CD14-positive monocyte (primary cell): ENCODE measurements around the gene FAM8A1. TPM values are rescaled to one million over a fixed set of nuclear protein-coding genes. Genes with fewer than 3 reads are reported as not detected.

Experiments
- DNase-seq, 3 donors: peaks; one replicate each; pipeline ENCODE4 v3.0.0-alpha.2; 2011 to 2022
- H2AFZ ChIP-seq: 2 replicates; pipeline ENCODE4 v1.6.0; 2012; ENCODE audit warnings: mild to moderate bottlenecking, low read depth, low read length, inconsistent platforms; ENCODE audit not compliant: insufficient read depth, poor library complexity, severe bottlenecking
- H3K27ac ChIP-seq, 2 donors: 1 replicate in 1 of 2; 2 replicates in 1 of 2; pipeline ENCODE4 v1.5.1; 2012 to 2013; ENCODE audit warnings: low read length in 2 of 2, control low read depth in 1 of 2, inconsistent platforms in 1 of 2, low read depth in 1 of 2, mild to moderate bottlenecking in 1 of 2
- H3K27me3 ChIP-seq, 2 donors: one replicate each; pipeline versions ENCODE4 v1.6.0 to v1.6.1; 2011 to 2013; ENCODE audit warnings: low read length in 2 of 2; ENCODE audit not compliant: control insufficient read depth in 2 of 2, insufficient read depth in 2 of 2
- H3K36me3 ChIP-seq, 2 donors: replicated peaks in 1 of 2; 1 replicate in 1 of 2; 2 replicates in 1 of 2; pipeline versions ENCODE4 v1.5.1 to v1.6.1; 2012 to 2013; ENCODE audit warnings: low read length in 2 of 2, control low read depth in 1 of 2, inconsistent platforms in 1 of 2, mild to moderate bottlenecking in 1 of 2; ENCODE audit not compliant: insufficient read depth in 2 of 2, control insufficient read depth in 1 of 2
- H3K4me1 ChIP-seq, 2 donors: 1 replicate in 1 of 2; 2 replicates in 1 of 2; pipeline versions ENCODE4 v1.5.1 to v1.6.1; 2012 to 2013; ENCODE audit warnings: low read length in 2 of 2, control low read depth in 1 of 2, inconsistent platforms in 1 of 2, mild to moderate bottlenecking in 1 of 2, moderate library complexity in 1 of 2; ENCODE audit not compliant: insufficient read depth in 2 of 2, control insufficient read depth in 1 of 2
- H3K4me2 ChIP-seq: replicated peaks from 2 replicates; pipeline ENCODE3; 2012; ENCODE audit warnings: low read length, moderate library complexity, mild to moderate bottlenecking; ENCODE audit not compliant: poor library complexity, severe bottlenecking; ENCODE audit errors: extremely low read depth
- H3K4me3 ChIP-seq, 3 experiments: fragments of 200-600 bp in 1 of 3; sonication (generic) in 1 of 3; replicated peaks in 1 of 3; 1 replicate in 2 of 3; 2 replicates in 1 of 3; pipeline ENCODE4 v1.5.1; 2011 to 2013; ENCODE audit warnings: low read length in 3 of 3, mild to moderate bottlenecking in 3 of 3, control low read depth in 2 of 3, low read depth in 2 of 3, inconsistent platforms in 1 of 3, moderate library complexity in 1 of 3
- H3K79me2 ChIP-seq: 2 replicates; pipeline ENCODE4 v1.6.0; 2012; ENCODE audit warnings: mild to moderate bottlenecking, control low read depth, inconsistent platforms, low read length, moderate library complexity; ENCODE audit not compliant: insufficient read depth
- H3K9ac ChIP-seq: 2 replicates; pipeline ENCODE4 v1.6.0; 2017; ENCODE audit warnings: low read length, mild to moderate bottlenecking; ENCODE audit not compliant: insufficient read depth, poor library complexity, severe bottlenecking
- H3K9me3 ChIP-seq, 2 donors: replicated peaks in 1 of 2; 1 replicate in 1 of 2; 2 replicates in 1 of 2; pipeline versions ENCODE4 v1.5.1 to v1.6.1; 2012 to 2013; ENCODE audit warnings: low read length in 2 of 2, control low read depth in 1 of 2; ENCODE audit not compliant: control insufficient read depth in 1 of 2, insufficient read depth in 1 of 2
- H4K20me1 ChIP-seq: 2 replicates; pipeline ENCODE4 v1.6.0; 2012; ENCODE audit warnings: mild to moderate bottlenecking, low read length, control low read depth, moderate library complexity; ENCODE audit not compliant: insufficient read depth
- H3K27ac Mint-ChIP-seq, 7 donors: one replicate each; pipeline ENCODE4 v1.8.0; 2020; ENCODE audit warnings: mild to moderate bottlenecking in 7 of 7, mixed read lengths in 7 of 7, moderate library complexity in 6 of 7, inconsistent platforms in 2 of 7
- H3K27me3 Mint-ChIP-seq, 3 donors: one replicate each; pipeline ENCODE4 v1.8.0; 2021 to 2022; ENCODE audit warnings: low read depth in 3 of 3, mild to moderate bottlenecking in 3 of 3, mixed read lengths in 3 of 3, moderate library complexity in 3 of 3, inconsistent platforms in 1 of 3
- H3K36me3 Mint-ChIP-seq, 2 donors: one replicate each; pipeline ENCODE4 v1.8.0; 2020; ENCODE audit warnings: mixed read lengths in 2 of 2, inconsistent platforms in 1 of 2, mild to moderate bottlenecking in 1 of 2
- H3K4me1 Mint-ChIP-seq: one replicate; pipeline ENCODE4 v1.8.0; 2020; ENCODE audit warnings: mild to moderate bottlenecking, mixed read lengths
- H3K4me3 Mint-ChIP-seq, 2 donors: one replicate each; pipeline ENCODE4 v1.8.0; 2020; ENCODE audit warnings: mild to moderate bottlenecking in 2 of 2, mixed read lengths in 2 of 2, moderate library complexity in 1 of 2
- H3K9me3 Mint-ChIP-seq, 7 donors: one replicate each; pipeline ENCODE4 v1.8.0; 2020 to 2022; ENCODE audit warnings: mixed read lengths in 7 of 7, mild to moderate bottlenecking in 6 of 7, moderate library complexity in 6 of 7, inconsistent platforms in 2 of 7
- CTCF ChIP-seq: fragments of 200-600 bp; IDR thresholded peaks from one replicate; pipeline ENCODE4 v1.8.0; 2022; ENCODE audit warnings: antibody characterized with exemption, mild to moderate bottlenecking
- WGBS: methylation state at CpG from one replicate; pipeline ENCODE4 v1.1.5; 2013; ENCODE audit warnings: missing lambda C conversion rate; ENCODE audit not compliant: insufficient coverage; 5-methylcytosine and 5-hydroxymethylcytosine counted together
- intact Hi-C, 2 donors: fragments of 100-400 bp; cut with micrococcal nuclease; formaldehyde crosslinking; loops; one replicate each; pipeline versions ENCODE4 v1.15.0 to v1.15.1; 2023
- polyA plus RNA-seq, 3 donors: library from polyadenylated mRNA; depleted of rRNA in 1 of 3; unstranded in 2 of 3; stranded (reverse) in 1 of 3; fragments of 300-500 nt in 2 of 3; fragments of >200 nt in 1 of 3; fragmentation: Illumina TruSeq in 2 of 3; gene quantifications; 1 replicate in 2 of 3; 2 replicates in 1 of 3; pipeline ENCODE4 v1.2.3, GENCODE V29; 2012 to 2021

FAM8A1 gene
- polyA plus RNA-seq, 3 donors = 6.8 to 9.9 (median 9.3) TPM

DNA sequence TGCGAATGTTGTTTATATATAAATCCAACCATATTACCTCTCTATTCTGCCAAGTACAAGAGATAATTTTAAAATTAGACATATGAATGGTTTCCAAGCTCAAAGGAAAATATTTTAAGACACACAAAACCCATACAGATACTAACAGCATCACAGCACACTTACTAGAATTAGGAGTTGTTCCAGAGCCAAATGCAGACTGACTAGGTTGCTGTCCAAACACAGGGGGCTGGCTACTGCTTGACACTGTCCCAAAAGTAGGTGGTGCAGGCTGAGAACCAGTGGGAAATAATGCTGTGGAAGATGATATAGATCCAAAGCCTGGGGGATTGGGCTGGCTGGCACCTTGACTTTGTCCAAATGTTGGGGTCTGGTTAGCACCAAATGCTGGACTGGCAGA is 24.3 kb downstream of the FAM8A1 start:
- H3K9ac ChIP-seq = no peak overlapping the region
- H3K4me3 ChIP-seq = no peak overlapping the region
- Mint-ChIP-seq H3K36me3 (peaks cover 70 to 82% of the 10 kb centered on the region in 2 donors), H3K4me3 (no peak overlapping the region), H3K27ac (peak overlapping the region in 1 of 7 donors; percentile 71), H3K9me3 (no peaks in the 10 kb centered on the region), H3K27me3 (no peaks in the 10 kb centered on the region), H3K4me1 (no peaks in the 10 kb centered on the region)
- H3K36me3 ChIP-seq = peaks cover 76 to 96% of the 10 kb centered on the region in 2 donors
- TF ChIP-seq CTCF = no peak
- no peak overlapping the region for H2AFZ ChIP-seq
- no peak overlapping the region for H3K4me2 ChIP-seq
- no peaks in the 10 kb centered on the region for H4K20me1 ChIP-seq
- intact Hi-C loops = no loop called here
- no CpG with 5 or more reads among the region's 1 CpG for WGBS
- peaks cover 9% of the 10 kb centered on the region for H3K79me2 ChIP-seq
- no peaks in the 10 kb centered on the region for H3K9me3 ChIP-seq
- DNase-seq = no peak
- H3K4me1 ChIP-seq = no peaks in the 10 kb centered on the region
- H3K27me3 ChIP-seq = no peaks in the 10 kb centered on the region
- H3K27ac ChIP-seq = no peak overlapping the region

- no peak for DNase-seq
- no peak overlapping the region for H2AFZ ChIP-seq
- Mint-ChIP-seq H3K4me1 (peaks cover 7% of the 10 kb centered on the region), H3K27ac (peak overlapping the region in 3 of 7 donors; percentile 10 to 43 (median 13)), H3K36me3 (peaks cover 72 to 84% of the 10 kb centered on the region in 2 donors), H3K27me3 (no peaks in the 10 kb centered on the region), H3K9me3 (no peaks in the 10 kb centered on the region), H3K4me3 (no peak overlapping the region)
- no peak overlapping the region for H3K9ac ChIP-seq
- intact Hi-C loops = no loop called here
- H3K4me3 ChIP-seq = no peak overlapping the region
- H3K4me2 ChIP-seq = no peak overlapping the region
- no peaks in the 10 kb centered on the region for H3K4me1 ChIP-seq
- H3K27me3 ChIP-seq = no peaks in the 10 kb centered on the region
- 100% methylated on average over 1 of the region's 1 CpG for whole genome bisulfite sequencing
- peaks cover 8% of the 10 kb centered on the region for H4K20me1 ChIP-seq
- H3K27ac ChIP-seq = no peak overlapping the region
- H3K79me2 ChIP-seq = peaks cover 3% of the 10 kb centered on the region
- TF ChIP-seq CTCF = no peak
- H3K9me3 ChIP-seq = no peaks in the 10 kb centered on the region
- H3K36me3 ChIP-seq = peaks cover 65 to 99% of the 10 kb centered on the region in 2 donors
These were observed 28.8 kb downstream of the FAM8A1 start for GRCh38 chr6:17628873-17629272.
